ENCODE data around the gene UBE2E2. TPM values are rescaled to one million over a fixed set of nuclear protein-coding genes. Genes with fewer than 3 reads are reported as not detected.

The UBE2E2 gene
- total RNA-seq, 2 donors from 2014 or later, result 1.2 to 7.6 TPM

DNA sequence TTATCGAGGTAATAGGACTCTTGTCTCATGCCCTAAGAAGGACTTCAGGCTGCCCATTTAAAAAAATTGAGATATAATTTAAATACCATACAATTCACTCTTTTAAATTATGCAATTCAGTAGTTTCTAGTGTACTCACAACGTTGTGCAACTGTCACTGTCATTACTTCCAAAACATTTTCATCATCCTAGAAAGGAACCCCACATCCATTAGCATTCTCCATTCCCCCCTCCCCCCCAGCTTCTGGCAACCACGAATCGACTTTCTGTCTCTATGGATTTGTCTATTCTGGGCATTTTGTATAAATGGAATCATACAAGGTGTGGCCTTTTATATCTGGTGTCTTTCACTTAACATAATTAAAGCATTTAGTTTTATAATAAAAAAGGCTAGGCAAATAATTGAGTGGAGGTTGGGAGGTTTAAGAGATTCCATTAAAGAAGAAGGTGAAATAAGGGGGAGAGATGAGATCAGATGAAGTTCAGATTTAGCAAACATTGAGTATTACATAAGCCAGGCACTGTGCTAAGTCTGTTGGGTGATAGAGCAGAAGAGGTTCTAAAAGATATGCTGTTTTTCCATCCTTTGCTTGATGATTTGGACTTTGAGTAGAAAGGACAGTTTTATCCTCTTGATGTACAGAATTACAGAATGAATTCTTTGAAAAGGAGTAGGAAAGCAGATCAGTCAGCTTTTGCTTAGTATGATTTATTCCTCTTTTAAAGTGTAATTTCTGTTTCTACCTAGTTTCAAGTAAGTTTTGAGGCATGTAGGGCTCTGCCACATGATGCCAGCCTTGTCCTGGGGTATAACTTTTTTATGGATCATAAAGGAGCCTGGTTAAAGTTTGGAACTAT lies 36.3 kb downstream of the UBE2E2 start:
- Histone ChIP-seq H3K36me3 (no peaks in the 10 kb centered on the region), H3K4me3 (no peak overlapping the region), H3K9ac (ENCODE audit: low read depth in 2 of 2, low read length in 2 of 2) (no peak overlapping the region), H3K4me1 (no peaks in the 10 kb centered on the region), H3K9me3 (no peaks in the 10 kb centered on the region), H3K27me3 (no peaks in the 10 kb centered on the region), H3K27ac (no peak overlapping the region)
- TF ChIP-seq, protein P1, sequence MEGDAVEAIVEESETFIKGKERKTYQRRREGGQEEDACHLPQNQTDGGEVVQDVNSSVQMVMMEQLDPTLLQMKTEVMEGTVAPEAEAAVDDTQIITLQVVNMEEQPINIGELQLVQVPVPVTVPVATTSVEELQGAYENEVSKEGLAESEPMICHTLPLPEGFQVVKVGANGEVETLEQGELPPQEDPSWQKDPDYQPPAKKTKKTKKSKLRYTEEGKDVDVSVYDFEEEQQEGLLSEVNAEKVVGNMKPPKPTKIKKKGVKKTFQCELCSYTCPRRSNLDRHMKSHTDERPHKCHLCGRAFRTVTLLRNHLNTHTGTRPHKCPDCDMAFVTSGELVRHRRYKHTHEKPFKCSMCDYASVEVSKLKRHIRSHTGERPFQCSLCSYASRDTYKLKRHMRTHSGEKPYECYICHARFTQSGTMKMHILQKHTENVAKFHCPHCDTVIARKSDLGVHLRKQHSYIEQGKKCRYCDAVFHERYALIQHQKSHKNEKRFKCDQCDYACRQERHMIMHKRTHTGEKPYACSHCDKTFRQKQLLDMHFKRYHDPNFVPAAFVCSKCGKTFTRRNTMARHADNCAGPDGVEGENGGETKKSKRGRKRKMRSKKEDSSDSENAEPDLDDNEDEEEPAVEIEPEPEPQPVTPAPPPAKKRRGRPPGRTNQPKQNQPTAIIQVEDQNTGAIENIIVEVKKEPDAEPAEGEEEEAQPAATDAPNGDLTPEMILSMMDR (IDR thresholded peaks at IDR 0.05), result no peak
- no peak for DNase-seq
- intact Hi-C loops (cut with DNase I), result no loop called here

- Histone ChIP-seq H3K4me1 (no peaks in the 10 kb centered on the region), H3K4me3 (no peak overlapping the region), H3K9ac (ENCODE audit: low read depth in 2 of 2, low read length in 2 of 2) (no peak overlapping the region), H3K9me3 (no peaks in the 10 kb centered on the region), H3K27me3 (no peaks in the 10 kb centered on the region), H3K27ac (no peak overlapping the region), H3K36me3 (no peaks in the 10 kb centered on the region)
- no peak for DNase-seq
- intact Hi-C loops (cut with DNase I), result no loop called here
- TF ChIP-seq, protein P1 (IDR thresholded peaks at IDR 0.05), result no peak
Observed at GRCh38 chr3:23240171-23240785, 37.2 kb downstream of the UBE2E2 start.

GRCh38 chr3:23241256-23241655 lies 38.1 kb downstream of the UBE2E2 start:
- TF ChIP-seq, protein P1 (IDR thresholded peaks at IDR 0.05), result no peak
- no peaks in the 10 kb centered on the region for H3K4me1 ChIP-seq
- H3K36me3 ChIP-seq, result no peaks in the 10 kb centered on the region
- H3K9ac ChIP-seq (ENCODE audit: low read depth in 2 of 2, low read length in 2 of 2), result no peak overlapping the region
- intact Hi-C loops (cut with DNase I), result no loop called here
- no peak overlapping the region for H3K27ac ChIP-seq
- no peaks in the 10 kb centered on the region for H3K9me3 ChIP-seq
- H3K4me3 ChIP-seq, result no peak overlapping the region
- H3K27me3 ChIP-seq, result no peaks in the 10 kb centered on the region
- no peak for DNase-seq

DNA sequence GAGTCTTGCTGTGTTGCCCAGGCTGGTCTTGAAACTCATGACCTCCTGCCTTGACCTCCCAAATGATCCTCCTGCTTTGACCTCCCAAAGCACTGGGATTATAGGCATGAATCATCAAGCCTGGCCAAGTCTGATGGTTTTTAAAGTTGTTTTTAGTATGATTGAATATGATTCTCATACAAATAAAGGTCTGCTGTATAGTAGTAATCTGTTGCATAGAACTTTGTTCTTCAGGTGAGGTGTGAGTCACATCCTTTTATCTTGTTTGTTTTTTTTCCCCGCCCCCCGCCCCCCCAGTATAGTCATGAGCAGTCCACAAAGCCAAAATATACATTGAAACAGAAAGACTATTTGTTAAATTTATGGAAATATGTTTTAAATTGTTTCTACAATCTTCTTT lies 39.0 kb downstream of the UBE2E2 start:
- Histone ChIP-seq H3K9me3 (no peaks in the 10 kb centered on the region), H3K27me3 (no peaks in the 10 kb centered on the region), H3K27ac (no peak overlapping the region), H3K4me1 (no peaks in the 10 kb centered on the region), H3K36me3 (no peaks in the 10 kb centered on the region), H3K9ac (ENCODE audit: low read depth in 2 of 2, low read length in 2 of 2) (no peak overlapping the region), H3K4me3 (no peak overlapping the region)
- TF ChIP-seq, protein P1 (IDR thresholded peaks at IDR 0.05), result no peak
- no peak for DNase-seq
- intact Hi-C loops (cut with DNase I), result no loop called here

GRCh38 chr3:23244324-23245041 lies 41.4 kb downstream of the UBE2E2 start:
- DNase-seq, result no peak
- Histone ChIP-seq H3K9me3 (no peaks in the 10 kb centered on the region), H3K4me3 (no peak overlapping the region), H3K4me1 (no peaks in the 10 kb centered on the region), H3K36me3 (no peaks in the 10 kb centered on the region), H3K27ac (no peak overlapping the region), H3K9ac (ENCODE audit: low read depth in 2 of 2, low read length in 2 of 2) (no peak overlapping the region), H3K27me3 (no peaks in the 10 kb centered on the region)
- intact Hi-C loops (cut with DNase I), result no loop called here
- TF ChIP-seq, protein P1 (IDR thresholded peaks at IDR 0.05), result no peak
